HG03066 (cell line): ENCODE data around the gene OR51E1.

Experiments used
- ATAC-seq: cut with Tn5 transposase; IDR thresholded peaks from one replicate; pipeline ENCODE4 v1.9.1; 2021; ENCODE audit warnings: low read depth; ENCODE audit not compliant: unreplicated experiment

Gene OR51E1

GRCh38 chr11:4704790-4705334 is 61.1 kb downstream of the OR51E1 start:
- ATAC-seq, result no peak
